GM21717 (cell line): ENCODE data around the gene SVEP1.
"Not testable (repeated sequence)": the region's sequence is repeated elsewhere in the genome, so short reads cannot be mapped to it uniquely, and the experiment has no call there.

Experiments used
- ATAC-seq: cut with Tn5 transposase; IDR thresholded peaks from one replicate; pipeline ENCODE4 v1.9.1; 2021; ENCODE audit warnings: mild to moderate bottlenecking, moderate library complexity; ENCODE audit not compliant: unreplicated experiment

Gene SVEP1

GRCh38 chr9:110451726-110452125 is 127.8 kb downstream of the SVEP1 start:
- ATAC-seq, result no peak

DNA sequence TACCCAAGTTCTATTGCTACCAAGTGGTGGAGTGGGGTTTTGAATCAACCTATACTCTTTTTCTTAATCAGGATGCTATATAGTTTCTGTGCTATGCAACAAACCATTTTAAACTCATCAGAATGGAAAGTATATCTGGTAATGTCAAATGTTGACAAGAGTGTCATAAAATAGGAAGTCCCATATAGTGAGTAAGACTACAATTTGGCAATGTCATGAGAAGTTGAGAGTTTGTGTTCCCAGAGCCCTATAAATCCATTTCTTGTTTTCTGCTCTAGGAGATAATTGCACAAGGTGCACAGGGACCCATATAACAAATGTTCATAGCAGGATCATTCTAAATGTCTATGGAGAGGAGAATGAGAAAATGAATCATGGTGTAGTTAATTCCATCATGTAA is 132.1 kb downstream of the SVEP1 start:
- ATAC-seq, result no peak

DNA sequence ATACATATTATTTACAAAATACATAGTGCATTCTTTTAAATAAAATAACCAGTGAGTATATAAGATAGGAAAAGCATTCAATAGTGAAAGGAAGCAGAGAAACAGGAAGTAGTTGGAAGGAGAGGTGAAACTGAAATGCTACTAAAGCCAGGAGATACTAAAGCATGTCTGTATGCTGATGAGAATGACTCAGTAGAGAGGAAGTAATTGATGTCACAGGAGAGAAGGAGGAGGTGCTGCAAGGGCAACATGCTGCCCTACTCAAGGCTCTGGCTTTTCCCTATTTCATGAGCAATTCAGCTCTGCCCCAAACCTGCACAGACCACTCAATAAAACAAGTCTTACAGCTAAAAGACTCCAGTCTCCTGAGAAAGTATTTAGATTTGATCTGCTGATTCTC is 133.4 kb downstream of the SVEP1 start:
- ATAC-seq, result no peak

GRCh38 chr9:110444911-110445310 is 134.6 kb downstream of the SVEP1 start:
- no peak for ATAC-seq

DNA sequence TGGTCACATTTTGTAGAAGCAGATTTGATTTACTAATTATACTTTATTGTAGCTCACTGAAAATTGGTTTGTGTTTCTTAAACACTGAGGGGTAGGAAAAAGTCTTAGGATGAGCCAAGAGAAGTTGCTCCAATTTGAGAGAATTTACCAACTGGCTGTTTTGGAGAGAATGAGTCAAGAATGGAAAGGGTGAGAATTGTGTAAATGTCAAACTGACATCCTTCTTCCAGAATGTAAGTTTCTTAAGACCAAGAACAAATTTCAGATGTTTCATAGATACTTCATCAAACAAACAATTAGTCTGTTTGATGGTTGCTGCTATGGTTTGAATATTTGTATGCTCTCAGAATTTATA is 135.7 kb downstream of the SVEP1 start:
- ATAC-seq, result no peak

GRCh38 chr9:110443146-110443865 is 136.2 kb downstream of the SVEP1 start:
- ATAC-seq, result no peak

DNA sequence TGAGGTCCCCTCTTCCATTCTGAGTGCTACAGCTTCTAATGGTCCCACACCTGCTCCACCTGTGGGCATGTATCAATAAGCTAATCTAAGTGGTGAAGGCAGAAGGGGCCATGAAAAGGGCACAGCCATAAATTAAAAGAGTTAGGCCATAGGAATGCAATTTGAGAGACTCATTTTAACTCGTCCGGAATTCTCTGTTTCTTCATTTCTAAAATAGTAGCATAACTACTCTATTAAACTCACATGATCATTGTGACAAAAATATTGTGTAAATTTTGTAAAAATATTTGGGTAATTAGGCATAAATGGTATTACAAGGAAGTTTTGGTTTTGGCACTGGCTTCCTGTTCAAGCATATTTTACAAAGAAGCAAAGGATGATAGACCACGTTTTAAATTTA is 138.7 kb downstream of the SVEP1 start:
- ATAC-seq, result no peak

DNA sequence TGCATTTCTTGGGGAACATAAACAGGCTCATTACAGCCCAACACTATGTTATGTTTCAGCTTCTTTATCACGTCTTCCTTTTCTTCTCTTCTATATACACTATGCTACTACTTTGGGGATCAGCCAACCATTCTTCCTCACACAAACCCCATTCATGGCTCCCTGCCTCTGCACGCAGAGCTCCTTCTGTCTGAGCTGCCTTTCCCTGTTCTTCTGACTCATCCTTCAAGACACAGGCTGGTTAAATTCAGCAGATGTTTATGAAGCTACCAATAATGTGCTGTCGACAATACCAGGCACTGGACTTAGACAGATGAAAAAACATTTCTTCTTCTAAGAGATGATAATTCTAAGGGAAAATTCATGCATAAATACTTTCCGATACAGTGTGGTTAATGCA is 139.4 kb downstream of the SVEP1 start:
- ATAC-seq, result no peak

DNA sequence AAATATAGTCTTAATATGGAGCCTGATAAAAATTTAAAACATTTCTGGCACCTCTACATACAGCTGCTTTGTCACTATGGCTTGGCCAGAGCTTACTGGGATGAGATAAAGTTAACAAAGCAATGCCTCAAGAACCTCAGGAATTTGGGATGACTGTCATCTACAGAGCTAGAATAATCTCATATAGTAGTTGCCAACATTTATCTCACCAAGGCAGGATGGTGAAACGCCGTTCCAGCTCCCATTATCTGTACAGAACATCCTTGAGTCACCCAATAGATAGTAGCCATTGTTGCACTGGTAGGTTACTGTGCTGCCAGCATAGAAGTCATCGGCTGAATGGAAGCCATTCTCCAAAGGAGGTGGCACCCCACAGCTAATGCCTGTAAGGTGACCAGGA is 147.3 kb downstream of the SVEP1 start:
- ATAC-seq, result no peak

- no peak for ATAC-seq
These were observed 150.1 kb downstream of the SVEP1 start for GRCh38 chr9:110429453-110429852.

- no peak for ATAC-seq
These were observed 151.9 kb downstream of the SVEP1 start for GRCh38 chr9:110427497-110428104.

DNA sequence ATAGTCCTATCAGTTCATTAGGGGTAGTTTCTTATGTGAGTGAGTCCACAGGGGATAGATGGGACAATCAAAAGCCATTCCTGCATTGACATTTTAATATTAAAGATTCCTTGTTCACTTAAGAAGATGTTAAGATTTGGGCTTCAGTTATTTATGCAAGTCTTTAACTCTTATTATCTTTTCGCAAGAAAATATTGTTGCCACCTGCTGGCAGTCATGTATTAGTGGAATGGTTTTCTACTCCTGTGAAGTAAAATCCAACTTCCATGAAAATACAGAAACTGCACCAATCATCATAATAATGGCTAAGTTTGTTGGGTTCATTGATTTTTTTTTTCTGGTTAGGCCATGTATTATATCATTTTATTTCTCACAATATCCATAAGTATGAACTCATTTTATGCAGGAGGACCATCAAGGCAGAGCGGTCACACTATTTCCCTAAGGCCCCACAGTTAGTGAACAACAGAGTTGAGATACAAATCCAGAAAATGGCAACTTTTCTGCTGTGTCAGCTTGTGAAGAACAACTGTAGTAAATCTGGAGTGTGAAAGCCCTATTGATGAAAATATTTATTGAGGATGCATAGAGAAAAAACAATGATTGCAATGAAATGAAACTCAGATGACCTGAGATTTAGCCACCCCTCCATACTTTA is 153.4 kb downstream of the SVEP1 start:
- ATAC-seq, result no peak

DNA sequence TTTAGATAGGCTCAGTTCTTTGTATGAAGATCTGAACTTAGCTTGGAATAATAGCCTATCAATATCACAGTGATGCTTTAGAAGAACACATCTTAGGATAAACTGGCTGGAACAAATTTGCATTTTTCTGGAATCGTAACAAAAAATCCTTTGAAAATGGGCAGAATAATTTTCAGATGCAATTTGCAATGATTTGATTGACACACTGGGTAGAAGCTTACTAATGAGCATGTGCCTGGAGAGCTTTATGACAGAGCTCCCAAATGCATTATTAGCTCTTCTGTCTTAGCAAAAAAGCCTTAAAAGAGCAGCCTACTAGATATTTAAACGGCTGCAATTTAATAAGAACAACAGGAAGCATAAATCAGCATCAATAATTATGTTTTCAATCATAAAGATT is 165.1 kb downstream of the SVEP1 start:
- no peak for ATAC-seq

- ATAC-seq, result no peak
These were observed 168.6 kb downstream of the SVEP1 start for GRCh38 chr9:110410961-110411360.

DNA sequence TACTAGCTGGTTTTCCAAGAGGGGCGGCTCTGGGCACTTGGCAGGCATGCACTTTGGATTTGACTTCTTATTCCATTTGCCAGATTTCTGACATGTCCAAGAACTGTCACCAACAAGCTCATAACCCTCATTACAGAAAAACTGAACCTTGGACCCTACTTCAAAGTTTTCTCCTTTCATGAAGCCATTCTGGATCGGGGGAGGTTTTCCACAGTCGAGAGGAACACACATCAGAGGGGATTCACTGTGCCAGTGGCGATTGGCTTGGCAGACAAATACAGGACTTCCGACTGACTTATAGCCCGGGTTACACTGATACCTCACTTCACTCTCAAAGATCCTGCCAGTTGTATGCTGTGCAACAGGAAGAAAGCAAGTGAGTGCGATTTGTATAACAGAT is 170.9 kb downstream of the SVEP1 start:
- no peak for ATAC-seq

GRCh38 chr9:110405858-110406443 is 173.6 kb downstream of the SVEP1 start:
- ATAC-seq, result no peak

GRCh38 chr9:110404473-110404872 is 175.1 kb downstream of the SVEP1 start:
- no peak for ATAC-seq

DNA sequence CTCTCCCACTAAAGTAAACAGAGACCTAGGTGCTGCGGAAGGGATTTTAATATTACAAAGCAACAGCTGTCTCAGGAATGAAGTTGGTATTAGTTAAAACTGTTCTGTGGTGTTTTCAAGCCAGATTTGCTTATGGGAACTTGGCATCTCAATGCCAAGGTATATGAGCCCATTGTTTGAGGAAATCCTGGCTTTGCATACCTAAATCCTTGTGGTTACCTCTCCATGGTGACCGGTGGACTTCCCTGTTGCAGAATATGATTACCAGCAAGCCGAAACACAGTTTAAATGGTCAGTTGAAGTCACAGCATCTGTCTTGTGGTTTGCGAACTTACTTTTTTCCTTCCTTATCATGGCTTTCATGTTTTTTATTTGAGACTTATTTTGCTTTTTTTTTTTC is 179.6 kb downstream of the SVEP1 start:
- ATAC-seq, result no peak

GRCh38 chr9:110398992-110399391 is 180.5 kb downstream of the SVEP1 start:
- not testable (repeated sequence) for ATAC-seq

DNA sequence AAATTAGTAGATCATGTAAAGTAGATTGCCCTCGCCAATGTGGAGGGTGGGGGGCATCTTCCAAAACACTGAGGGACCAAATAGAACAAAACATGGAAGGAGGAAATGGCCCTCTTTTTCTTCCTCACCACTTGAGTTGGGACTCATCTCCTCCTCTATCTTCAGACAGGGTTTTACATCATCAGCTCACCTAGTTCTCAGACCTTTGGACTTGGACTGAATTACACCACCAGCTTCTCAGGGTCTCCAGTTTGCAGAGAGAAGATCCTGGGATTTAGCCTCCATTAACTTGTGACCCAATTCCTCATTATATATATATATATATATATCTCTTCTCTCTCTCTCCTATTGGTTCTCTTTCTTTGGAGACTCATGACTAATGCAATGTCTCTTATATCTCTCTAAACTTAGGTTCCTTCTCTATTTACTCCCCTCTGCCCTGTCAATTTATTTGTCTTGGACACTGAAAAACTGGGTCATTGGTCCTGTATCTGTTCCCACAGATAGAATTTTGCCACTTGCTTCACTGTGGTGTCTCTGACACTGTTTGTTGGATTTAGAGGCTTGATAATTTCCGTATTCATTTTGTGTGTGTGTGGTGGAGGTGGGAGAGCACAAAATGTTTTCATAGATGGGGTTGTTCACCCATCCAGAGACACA is 187.6 kb downstream of the SVEP1 start:
- ATAC-seq, result no peak

DNA sequence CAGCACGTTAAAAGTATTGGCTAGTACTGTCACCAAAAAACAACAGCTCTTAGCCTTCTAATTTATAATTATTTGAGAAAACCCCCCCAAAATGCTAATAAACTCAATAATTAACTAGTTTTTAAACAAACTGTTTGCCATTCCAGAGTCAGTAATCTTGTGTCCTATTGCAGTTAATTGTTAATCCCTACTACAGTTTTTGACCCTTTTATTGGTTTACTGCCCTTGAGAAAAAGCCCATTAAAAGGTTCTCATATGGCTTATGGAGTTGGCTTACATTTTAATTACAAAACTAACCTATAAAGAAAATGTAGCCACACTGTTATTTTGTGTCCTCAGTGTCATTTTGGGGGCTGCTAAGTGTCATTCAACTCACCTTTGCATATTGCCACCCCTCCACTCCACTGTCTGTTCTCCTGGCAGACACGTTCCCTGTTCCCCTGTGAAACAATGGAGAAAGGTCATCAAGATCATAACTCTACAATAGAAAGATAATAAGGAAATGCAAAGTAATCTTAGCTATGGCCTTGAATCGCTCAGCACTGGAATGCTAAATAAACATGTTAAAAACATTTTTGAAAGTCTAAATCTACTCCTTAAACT is 190.3 kb downstream of the SVEP1 start:
- ATAC-seq, result no peak
